Measurements from ENCODE around the gene NAALADL2.

The NAALADL2 gene

GRCh38 chr3:175274474-175275218, 415.5 kb downstream of the NAALADL2 start:
- TF ChIP-seq, protein P1, sequence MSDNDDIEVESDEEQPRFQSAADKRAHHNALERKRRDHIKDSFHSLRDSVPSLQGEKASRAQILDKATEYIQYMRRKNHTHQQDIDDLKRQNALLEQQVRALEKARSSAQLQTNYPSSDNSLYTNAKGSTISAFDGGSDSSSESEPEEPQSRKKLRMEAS (IDR thresholded peaks at IDR 0.05) = no peak
- TF ChIP-seq CREB1 (IDR thresholded peaks at IDR 0.05; ENCODE audit: low read depth) (no peak), CEBPB (IDR thresholded peaks at IDR 0.05) (no peak), RAD21 (IDR thresholded peaks at IDR 0.05; ENCODE audit: low read depth) (no peak), EGR1 (IDR thresholded peaks at IDR 0.05) (no peak), TCF12 (IDR thresholded peaks at IDR 0.05; ENCODE audit: low read depth) (no peak), TAF1 (IDR thresholded peaks at IDR 0.05; ENCODE audit: low read depth) (no peak), NFIC (IDR thresholded peaks at IDR 0.05) (no peak), ZBTB7A (IDR thresholded peaks at IDR 0.05; ENCODE audit: low read depth) (no peak), EP300 (IDR thresholded peaks at IDR 0.05; ENCODE audit: borderline replicate concordance) (no peak), TEAD4 (IDR thresholded peaks at IDR 0.05) (no peak)
- TF ChIP-seq, protein P2, sequence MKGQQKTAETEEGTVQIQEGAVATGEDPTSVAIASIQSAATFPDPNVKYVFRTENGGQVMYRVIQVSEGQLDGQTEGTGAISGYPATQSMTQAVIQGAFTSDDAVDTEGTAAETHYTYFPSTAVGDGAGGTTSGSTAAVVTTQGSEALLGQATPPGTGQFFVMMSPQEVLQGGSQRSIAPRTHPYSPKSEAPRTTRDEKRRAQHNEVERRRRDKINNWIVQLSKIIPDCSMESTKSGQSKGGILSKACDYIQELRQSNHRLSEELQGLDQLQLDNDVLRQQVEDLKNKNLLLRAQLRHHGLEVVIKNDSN (IDR thresholded peaks at IDR 0.05) = no peak

GRCh38 chr3:175278680-175279079, 419.5 kb downstream of the NAALADL2 start:
- TF ChIP-seq NFIC (IDR thresholded peaks at IDR 0.05) (no peak), FOXM1 (IDR thresholded peaks at IDR 0.05; ENCODE audit: borderline replicate concordance, low read depth) (no peak), TAF1 (IDR thresholded peaks at IDR 0.05; ENCODE audit: low read depth) (no peak), CREB1 (IDR thresholded peaks at IDR 0.05; ENCODE audit: low read depth) (no peak), EGR1 (IDR thresholded peaks at IDR 0.05) (no peak), EP300 (IDR thresholded peaks at IDR 0.05; ENCODE audit: borderline replicate concordance) (no peak), YY1 (IDR thresholded peaks at IDR 0.05; ENCODE audit: low read depth) (no peak), TEAD4 (IDR thresholded peaks at IDR 0.05) (no peak), ZBTB7A (IDR thresholded peaks at IDR 0.05; ENCODE audit: low read depth) (no peak), TCF12 (IDR thresholded peaks at IDR 0.05; ENCODE audit: low read depth) (no peak), CEBPB (IDR thresholded peaks at IDR 0.05) (no peak), RAD21 (IDR thresholded peaks at IDR 0.05; ENCODE audit: low read depth) (no peak)
- TF ChIP-seq, protein P3, sequence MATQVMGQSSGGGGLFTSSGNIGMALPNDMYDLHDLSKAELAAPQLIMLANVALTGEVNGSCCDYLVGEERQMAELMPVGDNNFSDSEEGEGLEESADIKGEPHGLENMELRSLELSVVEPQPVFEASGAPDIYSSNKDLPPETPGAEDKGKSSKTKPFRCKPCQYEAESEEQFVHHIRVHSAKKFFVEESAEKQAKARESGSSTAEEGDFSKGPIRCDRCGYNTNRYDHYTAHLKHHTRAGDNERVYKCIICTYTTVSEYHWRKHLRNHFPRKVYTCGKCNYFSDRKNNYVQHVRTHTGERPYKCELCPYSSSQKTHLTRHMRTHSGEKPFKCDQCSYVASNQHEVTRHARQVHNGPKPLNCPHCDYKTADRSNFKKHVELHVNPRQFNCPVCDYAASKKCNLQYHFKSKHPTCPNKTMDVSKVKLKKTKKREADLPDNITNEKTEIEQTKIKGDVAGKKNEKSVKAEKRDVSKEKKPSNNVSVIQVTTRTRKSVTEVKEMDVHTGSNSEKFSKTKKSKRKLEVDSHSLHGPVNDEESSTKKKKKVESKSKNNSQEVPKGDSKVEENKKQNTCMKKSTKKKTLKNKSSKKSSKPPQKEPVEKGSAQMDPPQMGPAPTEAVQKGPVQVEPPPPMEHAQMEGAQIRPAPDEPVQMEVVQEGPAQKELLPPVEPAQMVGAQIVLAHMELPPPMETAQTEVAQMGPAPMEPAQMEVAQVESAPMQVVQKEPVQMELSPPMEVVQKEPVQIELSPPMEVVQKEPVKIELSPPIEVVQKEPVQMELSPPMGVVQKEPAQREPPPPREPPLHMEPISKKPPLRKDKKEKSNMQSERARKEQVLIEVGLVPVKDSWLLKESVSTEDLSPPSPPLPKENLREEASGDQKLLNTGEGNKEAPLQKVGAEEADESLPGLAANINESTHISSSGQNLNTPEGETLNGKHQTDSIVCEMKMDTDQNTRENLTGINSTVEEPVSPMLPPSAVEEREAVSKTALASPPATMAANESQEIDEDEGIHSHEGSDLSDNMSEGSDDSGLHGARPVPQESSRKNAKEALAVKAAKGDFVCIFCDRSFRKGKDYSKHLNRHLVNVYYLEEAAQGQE (IDR thresholded peaks at IDR 0.05; ENCODE audit: low read depth) = no peak
- TF ChIP-seq, protein P2 (IDR thresholded peaks at IDR 0.05) = no peak
- TF ChIP-seq, protein P1 (IDR thresholded peaks at IDR 0.05) = no peak

- TF ChIP-seq YY1 (IDR thresholded peaks at IDR 0.05; ENCODE audit: low read depth) = no peak
- TF ChIP-seq FOXM1 (IDR thresholded peaks at IDR 0.05; ENCODE audit: borderline replicate concordance, low read depth) = no peak
- no peak for TF ChIP-seq CREB1 (IDR thresholded peaks at IDR 0.05; ENCODE audit: low read depth)
- TF ChIP-seq NFIC (IDR thresholded peaks at IDR 0.05) = no peak
- no peak for TF ChIP-seq EP300 (IDR thresholded peaks at IDR 0.05; ENCODE audit: borderline replicate concordance)
- TF ChIP-seq CEBPB (IDR thresholded peaks at IDR 0.05) = no peak
These were observed 420.3 kb downstream of the NAALADL2 start for GRCh38 chr3:175279457-175279856.

DNA sequence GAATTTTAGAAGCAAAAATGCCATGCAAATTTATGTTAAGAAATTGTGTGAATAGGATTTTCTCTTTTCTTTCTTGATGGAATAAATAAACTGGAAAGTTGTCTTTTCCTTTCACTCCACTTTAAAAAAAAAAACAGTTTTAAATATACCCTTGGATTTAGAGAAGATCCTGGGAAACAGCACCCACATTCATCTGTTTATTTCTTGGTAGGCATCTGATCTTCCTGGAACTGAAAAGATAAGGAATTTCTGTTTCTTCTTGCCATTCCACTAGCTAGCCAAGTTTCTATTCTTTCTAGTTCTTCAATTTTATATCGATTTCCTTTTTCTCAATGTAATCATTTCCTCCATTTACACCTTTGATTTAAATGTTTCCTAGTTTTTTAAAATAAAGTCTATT, 420.8 kb downstream of the NAALADL2 start:
- TF ChIP-seq, protein P3 (IDR thresholded peaks at IDR 0.05; ENCODE audit: low read depth) = no peak
- TF ChIP-seq CEBPB (IDR thresholded peaks at IDR 0.05) (no peak), RAD21 (IDR thresholded peaks at IDR 0.05; ENCODE audit: low read depth) (no peak), ZBTB7A (IDR thresholded peaks at IDR 0.05; ENCODE audit: low read depth) (no peak), TEAD4 (IDR thresholded peaks at IDR 0.05) (no peak), EP300 (IDR thresholded peaks at IDR 0.05; ENCODE audit: borderline replicate concordance) (no peak), CREB1 (IDR thresholded peaks at IDR 0.05; ENCODE audit: low read depth) (no peak), EGR1 (IDR thresholded peaks at IDR 0.05) (no peak), TAF1 (IDR thresholded peaks at IDR 0.05; ENCODE audit: low read depth) (no peak), NFIC (IDR thresholded peaks at IDR 0.05) (no peak), TCF12 (IDR thresholded peaks at IDR 0.05; ENCODE audit: low read depth) (no peak), FOXM1 (IDR thresholded peaks at IDR 0.05; ENCODE audit: borderline replicate concordance, low read depth) (no peak), YY1 (IDR thresholded peaks at IDR 0.05; ENCODE audit: low read depth) (no peak)
- TF ChIP-seq, protein P2 (IDR thresholded peaks at IDR 0.05) = no peak
- TF ChIP-seq, protein P1 (IDR thresholded peaks at IDR 0.05) = no peak
